ENCODE measurements around the gene CFAP221. TPM values are rescaled to one million over a fixed set of nuclear protein-coding genes. Genes with fewer than 3 reads are reported as not detected.

CFAP221 gene
- total RNA-seq, 1 donor = 0.31 TPM

- Histone ChIP-seq H3K9me3 (ENCODE audit: low read depth, low read length) (no peaks in the 10 kb centered on the region), H3K27me3 (ENCODE audit: insufficient read depth, low read length) (no peaks in the 10 kb centered on the region), H3K4me3 (ENCODE audit: low read length) (no peak overlapping the region), H3K4me1 (ENCODE audit: insufficient read depth, low read length) (peaks cover 12% of the 10 kb centered on the region)
These were observed 138.9 kb downstream of the CFAP221 start for GRCh38 chr2:119683074-119683712.

- H3K27me3 ChIP-seq (ENCODE audit: insufficient read depth, low read length) = no peaks in the 10 kb centered on the region
- H3K9me3 ChIP-seq (ENCODE audit: low read depth, low read length) = no peaks in the 10 kb centered on the region
- H3K4me3 ChIP-seq (ENCODE audit: low read length) = no peak overlapping the region
- peaks cover 12% of the 10 kb centered on the region for H3K4me1 ChIP-seq (ENCODE audit: insufficient read depth, low read length)
These were observed 139.6 kb downstream of the CFAP221 start for GRCh38 chr2:119683713-119684443.

- Histone ChIP-seq H3K9me3 (ENCODE audit: low read depth, low read length) (no peaks in the 10 kb centered on the region), H3K27me3 (ENCODE audit: insufficient read depth, low read length) (no peaks in the 10 kb centered on the region), H3K4me1 (ENCODE audit: insufficient read depth, low read length) (peaks cover 9% of the 10 kb centered on the region), H3K4me3 (ENCODE audit: low read length) (no peak overlapping the region)
These were observed 140.3 kb downstream of the CFAP221 start for GRCh38 chr2:119684518-119684917.

GRCh38 chr2:119688616-119689015 is 144.4 kb downstream of the CFAP221 start:
- H3K27me3 ChIP-seq (ENCODE audit: insufficient read depth, low read length) = no peaks in the 10 kb centered on the region

GRCh38 chr2:119689218-119689617 is 145.0 kb downstream of the CFAP221 start:
- no peaks in the 10 kb centered on the region for H3K9me3 ChIP-seq (ENCODE audit: low read depth, low read length)
- no peaks in the 10 kb centered on the region for H3K27me3 ChIP-seq (ENCODE audit: insufficient read depth, low read length)

More at GRCh38 chr2:119688616-119689015, 144.4 kb downstream of the CFAP221 start:
- H3K4me3 ChIP-seq (ENCODE audit: low read length) = no peak overlapping the region
- H3K9me3 ChIP-seq (ENCODE audit: low read depth, low read length) = no peaks in the 10 kb centered on the region
- no peaks in the 10 kb centered on the region for H3K4me1 ChIP-seq (ENCODE audit: insufficient read depth, low read length)

GRCh38 chr2:119691189-119691588 is 146.9 kb downstream of the CFAP221 start:
- Histone ChIP-seq H3K4me3 (ENCODE audit: low read length) (no peak overlapping the region), H3K9me3 (ENCODE audit: low read depth, low read length) (no peaks in the 10 kb centered on the region), H3K27me3 (ENCODE audit: insufficient read depth, low read length) (no peaks in the 10 kb centered on the region), H3K4me1 (ENCODE audit: insufficient read depth, low read length) (peaks cover 5% of the 10 kb centered on the region)

More at GRCh38 chr2:119689218-119689617, 145.0 kb downstream of the CFAP221 start:
- no peaks in the 10 kb centered on the region for H3K4me1 ChIP-seq (ENCODE audit: insufficient read depth, low read length)
- no peak overlapping the region for H3K4me3 ChIP-seq (ENCODE audit: low read length)

GRCh38 chr2:119691651-119692245 is 147.5 kb downstream of the CFAP221 start:
- no peaks in the 10 kb centered on the region for H3K9me3 ChIP-seq (ENCODE audit: low read depth, low read length)
- peaks cover 5% of the 10 kb centered on the region for H3K4me1 ChIP-seq (ENCODE audit: insufficient read depth, low read length)
- H3K4me3 ChIP-seq (ENCODE audit: low read length) = no peak overlapping the region
- no peaks in the 10 kb centered on the region for H3K27me3 ChIP-seq (ENCODE audit: insufficient read depth, low read length)

GRCh38 chr2:119692310-119692709 is 148.1 kb downstream of the CFAP221 start:
- Histone ChIP-seq H3K27me3 (ENCODE audit: insufficient read depth, low read length) (no peaks in the 10 kb centered on the region), H3K4me3 (ENCODE audit: low read length) (no peak overlapping the region), H3K9me3 (ENCODE audit: low read depth, low read length) (no peaks in the 10 kb centered on the region), H3K4me1 (ENCODE audit: insufficient read depth, low read length) (peaks cover 7% of the 10 kb centered on the region)

- Histone ChIP-seq H3K4me1 (ENCODE audit: insufficient read depth, low read length) (peaks cover 12% of the 10 kb centered on the region), H3K9me3 (ENCODE audit: low read depth, low read length) (no peaks in the 10 kb centered on the region), H3K4me3 (ENCODE audit: low read length) (no peak overlapping the region), H3K27me3 (ENCODE audit: insufficient read depth, low read length) (no peaks in the 10 kb centered on the region)
These were observed 148.7 kb downstream of the CFAP221 start for GRCh38 chr2:119692954-119693353.

- no peak overlapping the region for H3K4me3 ChIP-seq (ENCODE audit: low read length)
- H3K9me3 ChIP-seq (ENCODE audit: low read depth, low read length) = no peaks in the 10 kb centered on the region
- no peaks in the 10 kb centered on the region for H3K27me3 ChIP-seq (ENCODE audit: insufficient read depth, low read length)
- peaks cover 12% of the 10 kb centered on the region for H3K4me1 ChIP-seq (ENCODE audit: insufficient read depth, low read length)
These were observed 149.3 kb downstream of the CFAP221 start for GRCh38 chr2:119693567-119693966.

- H3K4me3 ChIP-seq (ENCODE audit: low read length) = no peak overlapping the region
- peaks cover 12% of the 10 kb centered on the region for H3K4me1 ChIP-seq (ENCODE audit: insufficient read depth, low read length)
- H3K27me3 ChIP-seq (ENCODE audit: insufficient read depth, low read length) = no peaks in the 10 kb centered on the region
- H3K9me3 ChIP-seq (ENCODE audit: low read depth, low read length) = no peaks in the 10 kb centered on the region
These were observed 149.7 kb downstream of the CFAP221 start for GRCh38 chr2:119693967-119694366.

GRCh38 chr2:119694470-119694844 is 150.2 kb downstream of the CFAP221 start:
- Histone ChIP-seq H3K9me3 (ENCODE audit: low read depth, low read length) (no peaks in the 10 kb centered on the region), H3K4me3 (ENCODE audit: low read length) (no peak overlapping the region), H3K4me1 (ENCODE audit: insufficient read depth, low read length) (peaks cover 12% of the 10 kb centered on the region), H3K27me3 (ENCODE audit: insufficient read depth, low read length) (no peaks in the 10 kb centered on the region)

GRCh38 chr2:119694845-119695521 is 150.7 kb downstream of the CFAP221 start:
- no peak overlapping the region for H3K4me3 ChIP-seq (ENCODE audit: low read length)
- H3K9me3 ChIP-seq (ENCODE audit: low read depth, low read length) = no peaks in the 10 kb centered on the region
- H3K4me1 ChIP-seq (ENCODE audit: insufficient read depth, low read length) = peaks cover 12% of the 10 kb centered on the region
- H3K27me3 ChIP-seq (ENCODE audit: insufficient read depth, low read length) = no peaks in the 10 kb centered on the region

GRCh38 chr2:119696005-119696404 is 151.8 kb downstream of the CFAP221 start:
- no peak overlapping the region for H3K4me3 ChIP-seq (ENCODE audit: low read length)
- no peaks in the 10 kb centered on the region for H3K27me3 ChIP-seq (ENCODE audit: insufficient read depth, low read length)
- no peaks in the 10 kb centered on the region for H3K9me3 ChIP-seq (ENCODE audit: low read depth, low read length)
- peaks cover 12% of the 10 kb centered on the region for H3K4me1 ChIP-seq (ENCODE audit: insufficient read depth, low read length)

- Histone ChIP-seq H3K27me3 (ENCODE audit: insufficient read depth, low read length) (no peaks in the 10 kb centered on the region), H3K4me3 (ENCODE audit: low read length) (no peak overlapping the region), H3K4me1 (ENCODE audit: insufficient read depth, low read length) (peaks cover 12% of the 10 kb centered on the region), H3K9me3 (ENCODE audit: low read depth, low read length) (no peaks in the 10 kb centered on the region)
These were observed 152.3 kb downstream of the CFAP221 start for GRCh38 chr2:119696494-119697030.
